ENCODE data around the gene GPATCH8. TPM values are rescaled to one million over a fixed set of nuclear protein-coding genes. Genes with fewer than 3 reads are reported as not detected.

GPATCH8 gene
- total and polyA plus RNA-seq, 8 donors = 9.8 to 23.2 (median 13.6) TPM

DNA sequence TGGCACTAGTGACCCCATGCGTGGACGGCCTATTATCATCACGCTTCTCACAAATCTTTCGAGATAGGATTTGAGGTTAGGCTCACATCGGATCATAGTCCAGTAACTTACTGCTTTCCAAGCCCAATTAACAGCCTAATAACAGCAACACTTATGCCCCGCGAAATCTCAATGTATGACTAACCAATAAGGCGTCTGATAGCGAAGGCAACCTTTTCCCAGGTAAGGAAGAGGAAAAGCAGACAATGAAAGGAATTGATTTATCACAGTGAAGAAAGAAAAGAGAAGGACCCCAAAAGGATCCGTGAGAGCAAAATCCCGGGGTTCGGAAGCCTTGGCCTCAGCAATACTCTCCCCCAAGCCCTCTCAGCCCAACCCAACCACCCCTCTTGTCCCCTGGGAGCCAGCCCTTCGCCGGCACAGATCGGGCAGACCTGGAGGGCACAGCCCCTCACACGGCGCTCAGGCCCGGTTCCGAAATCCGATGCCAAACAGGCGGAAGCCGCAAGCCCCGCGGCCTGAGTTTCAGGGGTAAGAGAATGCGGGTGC, 534 bp downstream of the GPATCH8 start:
- Histone ChIP-seq H3K27ac (peak overlapping the region; percentile 66 to 90 (median 78)), H3K36me3 (no peaks in the 10 kb centered on the region), H3K4me3 (peak overlapping the region; percentile 69 to 88 (median 83)), H3K9me3 (no peaks in the 10 kb centered on the region), H3K27me3 (no peaks in the 10 kb centered on the region), H3K4me1 (peaks cover 0 to 28% (median 27%) of the 10 kb centered on the region in 3 donors)
- TF ChIP-seq, protein P1, sequence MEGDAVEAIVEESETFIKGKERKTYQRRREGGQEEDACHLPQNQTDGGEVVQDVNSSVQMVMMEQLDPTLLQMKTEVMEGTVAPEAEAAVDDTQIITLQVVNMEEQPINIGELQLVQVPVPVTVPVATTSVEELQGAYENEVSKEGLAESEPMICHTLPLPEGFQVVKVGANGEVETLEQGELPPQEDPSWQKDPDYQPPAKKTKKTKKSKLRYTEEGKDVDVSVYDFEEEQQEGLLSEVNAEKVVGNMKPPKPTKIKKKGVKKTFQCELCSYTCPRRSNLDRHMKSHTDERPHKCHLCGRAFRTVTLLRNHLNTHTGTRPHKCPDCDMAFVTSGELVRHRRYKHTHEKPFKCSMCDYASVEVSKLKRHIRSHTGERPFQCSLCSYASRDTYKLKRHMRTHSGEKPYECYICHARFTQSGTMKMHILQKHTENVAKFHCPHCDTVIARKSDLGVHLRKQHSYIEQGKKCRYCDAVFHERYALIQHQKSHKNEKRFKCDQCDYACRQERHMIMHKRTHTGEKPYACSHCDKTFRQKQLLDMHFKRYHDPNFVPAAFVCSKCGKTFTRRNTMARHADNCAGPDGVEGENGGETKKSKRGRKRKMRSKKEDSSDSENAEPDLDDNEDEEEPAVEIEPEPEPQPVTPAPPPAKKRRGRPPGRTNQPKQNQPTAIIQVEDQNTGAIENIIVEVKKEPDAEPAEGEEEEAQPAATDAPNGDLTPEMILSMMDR (IDR thresholded peaks at IDR 0.05) = no peak
- intact Hi-C loops (cut with DNase I) = no loop called here
- no peak for FAIRE-seq
- 0 to 1% methylated on average over 25 of the region's 25 CpGs for WGBS, 2 donors
- DNase-seq = peak in 4 of 6 donors; percentile 40 to 80 (median 57)
- peak; percentile 23 to 56 (median 44) for ATAC-seq

DNA sequence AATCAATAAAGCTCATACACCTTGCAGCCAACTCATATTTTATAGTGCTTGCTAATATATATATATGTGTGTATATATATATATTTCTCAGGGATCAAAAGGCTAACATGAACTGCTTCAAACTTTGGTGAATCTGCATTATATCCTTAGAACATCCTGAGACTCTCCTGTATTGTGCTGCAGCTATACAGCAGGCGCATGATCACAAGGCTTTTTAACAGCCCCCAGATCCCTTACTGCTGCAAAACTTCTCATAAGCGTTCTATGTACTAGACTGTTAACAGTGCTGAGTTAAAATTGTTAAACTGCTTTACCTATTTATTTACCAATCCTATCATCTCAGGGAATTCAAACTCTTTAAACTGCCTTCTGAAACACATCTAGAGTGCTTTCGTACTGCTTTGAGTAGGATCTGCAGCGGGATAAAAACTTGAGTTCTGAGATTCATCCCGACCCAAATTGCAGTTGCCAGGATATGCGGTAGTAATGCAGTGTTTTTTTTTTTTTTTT, 1.3 kb downstream of the GPATCH8 start:
- H3K9me3 ChIP-seq = no peaks in the 10 kb centered on the region
- H3K36me3 ChIP-seq = no peaks in the 10 kb centered on the region
- H3K27me3 ChIP-seq = no peaks in the 10 kb centered on the region
- intact Hi-C loops (cut with DNase I) = no loop called here
- ATAC-seq (no peak), FAIRE-seq (no peak), DNase-seq (no peak)
- TF ChIP-seq, protein P1 (IDR thresholded peaks at IDR 0.05) = no peak
- H3K4me1 ChIP-seq = peaks cover 0 to 28% (median 27%) of the 10 kb centered on the region in 3 donors
- 4% methylated on average over 6 of the region's 6 CpGs for WGBS, 2 donors
- H3K4me3 ChIP-seq = peak overlapping the region in 3 of 4 donors; percentile 69 to 88 (median 87)
- H3K27ac ChIP-seq = no peak overlapping the region

DNA sequence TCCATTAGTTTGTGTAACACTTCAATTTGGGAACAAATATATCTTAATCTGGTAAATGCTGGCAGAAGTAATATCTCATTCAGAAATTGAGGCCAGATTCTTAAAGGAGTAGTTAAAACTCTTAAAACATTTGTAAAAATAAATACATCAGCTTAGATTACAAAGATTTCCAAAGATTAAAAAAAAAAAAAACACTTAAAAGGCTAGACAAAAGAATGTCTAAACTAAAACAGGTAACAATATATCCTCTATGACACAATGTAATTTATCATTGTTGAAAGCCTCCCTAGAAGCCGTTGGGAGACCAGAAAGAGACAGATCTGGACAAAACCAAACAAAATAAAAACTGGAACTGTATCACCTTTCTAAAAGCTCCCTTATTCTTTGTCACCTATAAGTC, 3.5 kb downstream of the GPATCH8 start:
- DNase-seq = no peak
- Histone ChIP-seq H3K27ac (no peak overlapping the region), H3K4me1 (peaks cover 0 to 28% (median 27%) of the 10 kb centered on the region in 3 donors), H3K4me3 (no peak overlapping the region), H3K36me3 (no peaks in the 10 kb centered on the region), H3K9me3 (no peaks in the 10 kb centered on the region), H3K27me3 (no peaks in the 10 kb centered on the region)
- TF ChIP-seq, protein P1 (IDR thresholded peaks at IDR 0.05) = no peak
- no peak for FAIRE-seq
- intact Hi-C loops (cut with DNase I) = no loop called here
- ATAC-seq = no peak
- 28 to 33% methylated on average over 1 of the region's 1 CpG for WGBS, 2 donors

DNA sequence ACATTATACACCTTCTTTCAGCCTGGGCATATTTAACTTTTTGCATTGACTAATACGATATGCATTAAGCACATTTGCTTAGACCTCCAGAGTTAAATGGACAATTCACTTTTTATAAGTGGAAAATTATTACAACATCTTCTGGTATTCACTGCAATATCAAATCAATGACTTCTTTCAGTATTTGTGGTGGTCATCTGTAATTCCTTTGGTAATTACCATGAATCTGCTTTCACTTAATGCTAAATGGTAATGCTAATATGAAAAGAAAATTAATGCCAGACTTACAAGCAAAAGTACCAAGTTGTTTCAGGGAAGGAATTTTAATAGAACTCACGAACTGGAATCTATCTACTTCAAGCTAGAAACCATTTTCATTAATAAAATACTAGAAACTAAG, 6.4 kb downstream of the GPATCH8 start:
- Histone ChIP-seq H3K36me3 (no peaks in the 10 kb centered on the region), H3K4me3 (no peak overlapping the region), H3K27me3 (no peaks in the 10 kb centered on the region), H3K27ac (no peak overlapping the region), H3K4me1 (peaks cover 0 to 26% (median 25%) of the 10 kb centered on the region in 3 donors), H3K9me3 (no peaks in the 10 kb centered on the region)
- TF ChIP-seq, protein P1 (IDR thresholded peaks at IDR 0.05) = no peak
- ATAC-seq (no peak), FAIRE-seq (no peak), DNase-seq (no peak)
- 89 to 91% methylated on average over 2 of the region's 2 CpGs for WGBS, 2 donors
- intact Hi-C loops (cut with DNase I) = no loop called here

DNA sequence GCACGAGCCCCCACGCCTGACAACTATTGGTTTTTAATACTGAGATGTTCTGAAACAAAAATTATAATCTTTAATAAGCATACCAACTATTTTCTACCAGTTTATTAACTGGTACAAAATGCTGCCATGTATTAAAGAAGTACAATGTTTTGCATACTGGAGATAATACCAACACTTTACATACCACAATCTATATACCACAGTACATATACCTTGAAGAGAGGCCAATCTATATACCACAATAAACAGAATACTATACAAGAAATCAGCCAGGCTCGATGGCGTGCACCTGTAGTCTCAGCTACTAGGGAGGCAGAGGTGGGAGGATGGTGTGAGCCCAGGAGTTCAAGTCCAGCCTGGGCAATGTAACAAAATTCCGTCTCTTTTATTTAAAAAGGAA, 9.9 kb downstream of the GPATCH8 start:
- FAIRE-seq = no peak
- Histone ChIP-seq H3K4me3 (no peak overlapping the region), H3K27me3 (no peaks in the 10 kb centered on the region), H3K36me3 (no peaks in the 10 kb centered on the region), H3K27ac (no peak overlapping the region), H3K9me3 (no peaks in the 10 kb centered on the region), H3K4me1 (peaks cover 0 to 4% (median 3%) of the 10 kb centered on the region in 3 donors)
- ATAC-seq = no peak
- TF ChIP-seq, protein P1 (IDR thresholded peaks at IDR 0.05) = no peak
- DNase-seq = no peak
- intact Hi-C loops (cut with DNase I) = no loop called here
- WGBS, 2 donors = 87 to 93% methylated on average over 5 of the region's 5 CpGs

Data from pancreas (tissue), 10 donors.